Stimulated activated CD8-positive, alpha-beta memory T cell treated with anti-CD3 and anti-CD28 coated beads, Interleukin-2, amount 100 ng/mL, for 48 hours (primary cell): Measurements from ENCODE around the gene GRID1.

Experiments used
- DNase-seq, 2 donors: peaks; one replicate each; pipeline ENCODE4 v3.0.0-alpha.2; 2020; ENCODE audit warnings: low read depth in 2 of 2

The GRID1 gene

DNA sequence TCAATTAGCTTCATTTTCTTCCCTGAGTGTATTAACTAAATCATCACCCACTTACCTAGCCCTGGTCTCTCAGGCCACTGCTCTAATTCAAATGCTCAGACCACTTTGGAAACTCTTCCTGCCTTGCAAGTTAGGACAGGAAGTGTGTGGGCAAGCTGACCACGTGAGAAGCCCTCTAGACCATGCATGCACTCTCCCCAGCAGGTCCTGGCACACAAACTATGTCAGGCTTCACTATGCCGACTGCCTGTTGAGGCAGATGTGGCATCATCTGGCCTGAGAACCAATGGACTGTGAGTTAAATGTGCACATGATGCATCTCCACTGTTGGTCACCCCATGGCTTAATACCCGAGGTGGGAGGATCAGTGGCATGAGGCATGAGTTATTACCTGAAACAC, 439.6 kb downstream of the GRID1 start:
- DNase-seq: no peak

DNA sequence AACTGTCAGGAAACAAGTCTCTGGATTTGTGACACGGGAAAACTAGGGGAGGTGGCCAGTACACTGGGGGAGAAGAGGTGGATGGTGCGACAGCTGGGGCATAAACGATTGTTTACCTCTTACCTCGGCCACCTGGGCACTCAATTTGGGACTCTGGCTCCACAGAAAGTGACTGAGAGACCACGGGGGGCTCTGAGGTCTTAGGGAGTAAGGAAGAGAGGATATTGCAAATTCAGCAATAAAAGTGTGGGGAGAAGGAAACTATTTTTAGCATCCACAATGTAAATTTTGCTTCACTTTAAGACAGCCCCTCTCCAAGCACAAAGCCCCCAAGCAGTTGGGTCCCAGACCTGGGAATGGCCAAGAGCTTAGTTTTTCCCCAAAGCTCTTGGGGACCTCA, 440.5 kb downstream of the GRID1 start:
- DNase-seq: no peak

DNA sequence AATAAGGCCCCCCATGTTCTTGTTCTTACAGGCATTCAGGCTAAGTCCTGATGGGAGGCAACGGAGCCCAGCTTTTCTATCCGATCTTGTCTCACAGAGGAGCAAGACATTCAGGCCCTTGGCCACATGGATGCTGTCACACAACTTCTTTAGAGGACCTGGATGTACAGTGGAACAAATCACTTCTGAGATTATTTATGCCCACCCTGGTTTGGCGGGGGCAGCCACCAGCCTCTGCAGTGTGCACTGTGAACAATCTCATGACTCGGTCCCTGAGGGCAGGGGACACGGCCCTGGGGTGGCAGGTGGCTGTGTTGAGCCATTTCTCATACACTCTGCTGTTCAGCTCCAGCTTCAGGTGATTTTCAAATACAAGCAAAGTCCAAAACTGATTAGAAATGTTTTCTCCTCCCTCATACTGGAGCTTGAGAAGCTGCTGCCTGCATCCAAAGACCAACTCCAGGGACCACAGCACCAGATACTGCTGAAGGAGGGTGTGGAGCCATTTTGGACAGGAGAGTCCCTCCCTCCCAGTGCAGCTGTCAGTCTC, 441.3 kb downstream of the GRID1 start:
- DNase-seq: no peak

DNA sequence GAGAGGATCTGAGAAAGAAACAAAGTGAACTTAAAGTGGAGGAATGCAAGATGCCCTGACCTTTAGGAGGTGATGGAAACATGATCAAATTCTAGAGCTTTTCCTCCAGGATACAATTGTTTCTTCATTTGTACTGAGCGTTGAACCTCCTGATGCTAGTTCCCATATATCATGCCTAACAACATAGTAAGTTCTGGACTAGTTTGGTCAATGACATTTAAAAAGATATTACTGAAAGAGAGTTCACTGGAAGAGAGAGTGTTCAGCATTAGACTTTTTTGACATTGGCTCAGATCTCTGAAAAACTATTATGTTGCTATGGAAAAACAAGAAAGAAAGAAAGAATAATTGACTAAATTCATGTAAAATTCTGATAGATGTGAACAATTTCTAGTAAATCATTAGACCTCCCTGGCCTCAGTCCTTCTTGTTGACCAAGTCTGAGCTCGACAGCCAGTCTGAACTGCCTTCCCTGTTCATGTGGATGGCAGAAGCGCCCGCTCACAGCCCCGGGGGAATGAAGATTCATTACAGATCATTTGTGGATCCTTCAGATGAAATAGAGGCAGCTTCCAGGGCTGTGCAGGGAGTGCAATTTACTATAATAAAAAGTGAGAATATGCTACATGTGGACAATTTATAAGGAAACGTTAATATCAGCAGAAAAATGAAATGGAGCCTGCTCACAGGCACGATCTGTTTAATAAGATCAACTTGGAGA, 442.1 kb downstream of the GRID1 start:
- no peak for DNase-seq

DNA sequence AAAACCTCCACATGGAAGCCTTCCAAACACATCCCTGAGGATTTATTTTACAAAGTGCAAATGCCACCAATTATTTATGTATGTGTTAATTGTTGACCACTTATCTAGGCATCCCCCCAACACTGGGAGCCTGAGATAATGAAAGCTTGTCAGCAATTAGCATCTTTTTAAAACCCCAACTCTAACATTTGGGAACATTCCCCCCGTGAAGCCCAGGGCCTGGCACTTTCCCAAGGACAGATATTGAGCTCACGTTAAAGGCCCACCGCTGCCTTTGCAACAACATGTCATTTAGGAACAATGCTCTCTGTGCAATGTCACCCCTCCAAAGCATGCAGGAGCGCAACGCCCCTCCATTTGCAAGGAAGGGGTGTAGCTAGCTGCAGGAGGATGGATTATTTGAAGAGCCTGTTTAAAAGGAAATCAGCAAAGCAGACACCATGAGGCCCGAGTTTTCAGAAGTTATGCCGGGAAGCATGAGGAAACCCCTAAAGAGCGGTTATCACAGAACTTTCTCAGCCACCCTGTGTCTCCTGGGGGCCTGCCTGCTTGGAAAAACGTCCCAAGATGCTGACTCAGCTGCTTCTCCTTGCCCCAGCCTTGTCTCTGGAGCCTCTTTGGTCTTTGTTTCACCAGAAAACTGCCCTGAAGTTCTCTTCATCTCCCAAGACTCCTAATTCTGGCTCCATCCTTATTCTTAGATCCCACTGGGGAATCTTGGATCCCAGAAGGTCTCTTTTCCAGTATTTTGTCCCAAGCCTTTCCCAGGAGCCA, 444.1 kb downstream of the GRID1 start:
- no peak for DNase-seq

DNA sequence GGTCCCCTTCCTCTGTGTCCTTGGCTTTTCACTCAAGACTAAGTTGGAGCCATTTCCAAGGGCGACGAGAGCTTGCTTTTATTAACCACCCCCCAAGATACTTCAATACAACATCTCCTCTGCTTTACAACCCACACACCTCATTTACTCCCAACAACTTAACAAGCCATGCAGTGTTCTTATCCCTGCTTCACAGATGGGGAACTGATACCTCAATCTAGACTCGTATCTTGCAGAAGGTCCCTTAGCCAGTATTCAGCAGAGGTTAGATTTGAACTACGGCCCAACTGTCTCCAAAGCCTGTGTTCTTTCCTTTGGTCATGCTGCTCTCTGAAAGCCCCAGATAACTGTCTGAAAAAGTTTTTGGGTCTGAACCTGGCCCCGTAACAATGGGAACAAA, 444.8 kb downstream of the GRID1 start:
- no peak for DNase-seq

DNA sequence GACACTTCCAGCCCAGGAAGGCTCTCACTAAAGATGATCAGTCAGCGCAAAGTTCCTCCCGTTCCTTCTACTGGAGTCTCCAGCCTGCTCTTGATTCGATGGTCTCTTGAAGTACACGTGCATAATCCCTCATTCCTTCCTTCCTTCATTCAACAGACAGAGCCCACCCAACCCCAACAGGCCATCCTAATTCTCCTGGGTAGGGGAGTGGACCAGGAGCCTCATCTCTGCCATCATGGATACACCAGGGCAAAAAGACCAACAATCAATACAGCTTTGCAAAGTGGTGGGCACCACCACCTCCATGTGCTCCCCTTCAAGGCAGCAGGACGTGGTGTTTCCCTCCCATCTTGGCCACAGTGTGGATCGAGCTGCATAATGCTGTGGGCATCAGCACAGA, 446.3 kb downstream of the GRID1 start:
- no peak for DNase-seq

DNA sequence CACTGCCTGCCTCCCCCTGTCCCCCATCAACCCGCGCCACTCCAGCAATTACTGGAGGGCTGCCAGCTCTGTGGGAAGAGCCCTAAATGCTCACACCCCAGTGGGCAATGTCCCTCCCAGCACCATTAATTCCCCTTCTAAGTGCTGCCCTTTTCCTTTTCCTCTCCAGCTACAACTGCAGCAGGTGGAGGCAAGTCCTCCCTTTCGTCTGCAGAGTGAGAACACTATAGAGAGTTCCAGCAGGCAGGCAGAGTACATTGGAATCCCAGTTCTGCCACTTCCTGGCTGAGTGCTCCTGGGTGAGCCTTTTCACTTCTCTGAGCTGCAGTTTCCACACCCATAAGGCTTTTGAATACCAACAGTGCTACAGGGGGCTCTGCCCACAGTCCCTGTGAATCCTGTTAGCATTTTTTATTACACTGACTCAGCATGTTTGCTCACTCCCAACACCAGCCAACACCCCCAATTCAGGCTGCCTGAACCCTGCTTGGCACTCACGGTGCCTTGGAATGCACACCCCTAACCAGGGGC, 447.0 kb downstream of the GRID1 start:
- DNase-seq: no peak

DNA sequence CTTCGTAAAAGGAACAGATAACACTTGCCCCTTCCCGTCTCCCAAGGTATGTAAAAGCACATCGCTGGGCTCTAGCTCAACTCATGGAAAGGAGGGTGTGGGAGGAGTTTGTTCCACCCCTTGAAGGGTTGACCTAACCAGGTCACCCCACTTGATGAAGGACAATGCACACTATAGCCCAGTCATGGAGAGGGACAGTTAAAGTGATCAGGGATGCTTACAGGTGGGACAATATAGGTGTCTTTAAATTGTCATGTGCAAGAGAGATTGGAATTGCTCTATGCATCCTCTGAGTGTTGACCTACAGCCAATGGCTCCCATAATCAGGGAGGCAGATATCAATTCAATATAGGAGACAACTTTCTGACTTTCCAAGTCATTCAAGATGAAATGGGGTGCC, 448.2 kb downstream of the GRID1 start:
- no peak for DNase-seq

DNA sequence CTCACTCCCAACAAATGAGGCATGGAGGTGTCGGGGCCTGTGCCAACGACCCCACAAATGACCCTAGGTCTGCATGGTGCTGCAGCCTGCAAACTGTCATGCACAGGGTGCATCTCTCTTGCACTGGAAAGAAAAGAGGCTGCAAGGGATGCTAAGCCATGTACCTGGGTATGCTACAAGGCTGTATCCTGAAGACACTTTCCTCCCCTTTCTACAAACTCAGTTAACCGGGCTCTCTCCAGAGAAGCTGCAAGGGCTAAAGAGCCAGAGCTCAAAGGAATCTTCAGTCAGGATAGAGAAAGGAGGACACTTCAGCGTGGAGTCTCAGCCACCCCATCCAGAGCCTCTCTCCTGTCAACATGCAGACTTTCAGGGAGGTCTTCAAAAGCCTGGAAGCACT, 449.0 kb downstream of the GRID1 start:
- DNase-seq: no peak

DNA sequence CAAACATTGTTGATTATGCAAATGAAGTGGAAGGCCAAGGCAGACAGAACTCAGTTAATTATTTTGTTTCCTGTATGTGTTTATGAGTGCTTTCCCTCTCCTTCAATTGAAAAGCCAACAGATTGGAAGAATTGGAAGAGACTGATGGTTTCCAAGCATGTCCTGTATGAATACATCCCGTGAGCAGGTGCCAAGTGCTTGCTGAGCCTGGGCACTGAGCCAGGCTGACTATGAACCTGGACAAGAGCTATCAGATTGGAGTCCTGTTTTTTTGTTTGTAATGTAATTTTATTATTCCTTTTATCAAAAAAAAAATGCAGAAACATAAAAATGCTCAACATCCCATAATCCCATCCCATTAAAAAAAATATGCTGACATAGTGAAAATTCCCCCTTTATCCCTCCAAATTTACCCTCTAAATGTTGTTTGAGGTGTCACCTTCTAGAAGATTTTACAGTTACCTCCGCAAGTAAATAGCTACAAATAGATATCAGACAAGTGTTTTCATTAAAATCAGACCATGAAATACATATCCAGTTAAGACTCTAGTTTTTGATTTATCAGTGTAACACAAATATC, 449.5 kb downstream of the GRID1 start:
- no peak for DNase-seq

DNA sequence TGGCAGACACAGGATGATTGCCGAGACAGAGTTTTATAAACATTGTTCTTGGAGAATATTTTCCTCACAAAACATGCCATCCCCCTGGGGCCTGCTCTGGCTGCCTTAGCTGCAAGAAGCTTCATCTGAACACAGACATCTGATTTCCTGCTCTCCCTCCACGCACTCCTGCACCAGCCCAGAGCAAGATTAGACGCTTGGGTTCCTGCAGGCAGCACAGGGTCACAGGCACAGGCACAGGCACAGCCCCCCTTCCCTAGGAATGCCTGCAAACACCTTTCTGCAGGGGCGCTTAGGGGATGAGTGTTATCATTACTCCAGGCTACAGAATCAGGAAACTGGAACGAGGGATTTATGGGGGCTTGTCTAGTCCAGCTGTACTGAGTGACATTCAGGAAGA, 450.3 kb downstream of the GRID1 start:
- DNase-seq: no peak

DNA sequence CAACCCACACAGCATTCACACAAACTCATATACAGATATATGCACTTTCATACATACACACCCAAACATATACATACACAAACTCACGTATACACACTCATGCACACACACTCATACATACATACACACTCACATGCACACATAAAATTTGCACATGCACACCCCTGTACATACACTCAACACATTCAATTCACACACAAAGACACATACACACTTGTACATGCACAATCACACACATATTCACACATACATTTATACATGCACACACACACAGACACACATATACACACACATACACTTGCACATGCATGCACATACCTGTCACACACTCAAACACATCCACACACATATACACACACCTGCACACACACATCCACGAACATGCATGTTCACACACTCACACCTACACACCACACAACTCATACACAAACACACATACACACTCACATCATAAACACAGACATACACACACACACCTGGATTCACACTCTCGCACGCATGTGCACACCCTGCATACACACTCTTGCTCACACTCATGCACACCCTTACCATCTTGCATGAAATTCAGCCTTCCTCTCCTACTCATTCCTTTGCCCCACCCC, 451.2 kb downstream of the GRID1 start:
- no peak for DNase-seq

DNA sequence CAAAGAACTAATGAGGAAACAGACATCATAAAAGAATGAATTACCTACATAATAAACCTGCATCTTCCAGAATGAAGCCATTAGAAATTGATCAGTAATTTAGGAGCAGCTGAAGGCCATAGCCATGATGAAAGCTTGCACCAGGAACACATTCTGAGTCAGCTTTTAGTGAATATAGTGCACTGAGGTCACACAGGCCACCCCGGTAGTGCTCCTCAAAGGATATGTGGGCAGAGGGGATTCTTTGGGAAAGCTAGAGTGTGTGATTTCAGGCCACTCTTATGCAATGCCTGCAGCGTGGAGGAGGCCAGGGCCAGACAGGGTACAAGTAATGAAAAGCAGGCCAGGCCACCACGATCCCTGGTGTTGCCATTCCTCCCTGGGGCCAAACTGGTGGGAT, 451.9 kb downstream of the GRID1 start:
- DNase-seq: no peak

DNA sequence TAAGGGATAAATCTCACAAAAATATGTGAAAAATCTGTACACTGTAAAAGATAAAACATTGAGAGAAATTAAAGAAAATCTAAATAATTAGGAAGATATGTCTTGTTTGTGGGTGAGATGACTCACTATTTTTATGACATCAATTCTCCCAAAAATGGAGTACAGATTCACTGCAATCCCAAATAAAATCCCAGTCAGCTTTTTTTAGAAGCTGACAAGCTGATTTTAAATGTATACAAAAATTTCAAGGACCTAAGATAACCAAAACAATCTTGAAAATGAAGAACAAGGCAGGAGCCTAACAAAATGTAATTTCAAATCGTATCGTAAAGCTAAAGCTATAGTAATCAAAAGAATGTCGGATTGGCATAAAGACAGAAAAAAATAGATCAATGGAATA, 458.1 kb downstream of the GRID1 start:
- no peak for DNase-seq

DNA sequence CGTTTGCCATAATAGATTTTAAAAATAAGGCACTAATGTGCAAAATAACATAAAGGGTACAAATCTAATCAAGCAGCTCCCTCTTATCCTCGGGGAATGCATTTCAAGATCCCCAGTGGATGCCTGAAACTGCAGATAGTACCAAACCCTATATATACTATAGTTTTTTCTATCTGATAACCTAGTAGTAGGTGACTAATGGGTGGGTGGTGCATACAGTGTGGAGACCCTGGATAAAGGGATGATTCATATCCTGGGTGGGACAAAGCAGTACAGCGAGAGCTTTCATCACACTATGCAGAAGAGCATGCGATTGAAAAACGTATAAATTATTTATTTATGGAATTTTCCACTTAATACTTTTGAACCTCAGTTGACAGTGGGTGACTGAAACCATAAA, 464.5 kb downstream of the GRID1 start:
- DNase-seq: no peak

DNA sequence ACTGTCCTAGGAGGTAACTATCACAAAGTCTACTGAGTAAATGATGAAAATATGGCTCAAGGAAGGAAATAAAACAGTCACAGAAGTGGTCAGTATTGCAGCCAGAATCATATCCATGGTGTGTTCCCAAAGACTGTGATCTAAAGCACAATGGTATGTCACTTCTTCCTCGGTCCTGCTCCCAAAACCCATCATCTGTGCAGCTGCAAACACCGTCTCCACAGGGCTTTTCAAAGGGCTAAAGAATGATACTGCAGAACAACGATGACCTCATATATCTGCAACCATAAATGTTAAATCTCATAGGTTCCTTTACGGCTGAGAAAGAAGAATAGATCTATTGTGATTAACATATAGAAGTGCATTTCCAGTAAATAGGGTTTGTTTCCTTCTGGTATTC, 465.0 kb downstream of the GRID1 start:
- no peak for DNase-seq

DNA sequence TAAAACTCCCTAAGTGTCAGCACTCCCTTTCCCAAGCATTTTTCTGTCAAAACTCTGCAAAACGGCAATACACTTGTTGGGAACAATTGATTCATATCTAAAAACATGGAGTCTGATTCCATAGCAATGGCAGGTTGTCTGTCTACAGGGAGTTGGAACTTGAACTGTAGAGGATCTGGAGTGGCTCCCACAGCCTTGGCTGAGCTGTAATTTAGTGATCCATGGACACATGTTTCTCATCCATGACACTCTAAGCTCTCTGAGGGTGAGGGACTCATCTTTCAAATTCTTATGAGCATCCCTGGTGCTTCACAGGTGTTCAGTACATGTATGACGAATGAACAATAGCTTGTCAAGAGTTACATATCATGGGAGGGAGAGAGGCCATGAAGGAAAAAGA, 466.1 kb downstream of the GRID1 start:
- DNase-seq: no peak

DNA sequence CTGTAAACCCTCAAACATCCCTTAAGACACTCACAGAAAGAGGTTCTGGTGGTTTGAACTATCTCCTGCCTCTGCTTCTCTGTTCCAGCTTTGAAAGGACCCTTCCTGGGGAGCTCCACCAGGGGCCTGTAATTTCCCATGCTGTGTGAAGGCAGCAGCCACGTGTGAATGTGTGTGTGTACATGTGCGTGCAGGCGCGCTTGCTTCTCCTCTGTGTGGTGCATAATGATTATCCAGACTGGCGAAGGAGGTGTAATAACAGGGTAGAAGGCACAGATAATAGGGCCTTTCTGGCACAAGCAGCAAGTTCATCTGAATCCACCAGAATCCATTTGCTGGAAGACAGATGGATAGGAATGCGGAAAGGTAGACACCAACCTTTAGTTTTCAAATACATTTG, 466.5 kb downstream of the GRID1 start:
- DNase-seq: no peak

DNA sequence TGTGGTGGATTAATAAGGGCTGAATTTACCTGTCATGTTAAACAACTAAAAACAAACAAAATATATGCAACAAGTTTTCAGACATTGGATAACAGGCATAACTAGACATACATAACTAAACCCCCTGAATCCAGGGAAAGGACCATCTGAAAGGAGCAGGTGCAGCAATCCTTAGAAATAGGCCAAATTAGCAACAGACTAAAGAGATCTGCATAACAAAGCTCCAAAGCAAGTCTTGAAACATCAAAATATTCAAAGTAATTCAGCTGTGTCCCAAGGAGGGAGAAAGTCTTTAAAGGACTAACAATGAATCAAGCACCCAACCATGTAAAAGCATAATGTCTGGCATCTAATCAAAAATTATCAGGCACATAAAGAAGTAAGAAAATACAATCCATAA, 475.1 kb downstream of the GRID1 start:
- no peak for DNase-seq

DNA sequence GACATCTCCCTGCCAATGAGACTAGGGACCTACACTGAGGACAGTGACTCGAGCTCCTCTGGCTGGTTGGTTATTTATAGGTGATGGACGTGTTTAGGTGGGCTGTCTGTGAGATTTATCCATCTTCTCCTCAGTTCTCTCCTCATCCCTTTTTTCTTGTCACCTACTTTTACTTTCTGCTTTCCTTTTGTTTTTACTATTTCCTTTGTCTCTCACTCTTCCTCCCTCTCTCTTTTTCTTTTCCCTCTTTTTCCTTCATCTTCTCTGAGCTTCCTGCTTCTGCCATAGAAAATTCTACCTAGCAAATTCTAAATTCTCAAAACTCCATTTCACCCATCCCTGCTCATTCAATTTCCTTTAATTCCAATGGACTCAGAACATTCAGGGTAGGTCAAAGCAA, 478.0 kb downstream of the GRID1 start:
- no peak for DNase-seq

DNA sequence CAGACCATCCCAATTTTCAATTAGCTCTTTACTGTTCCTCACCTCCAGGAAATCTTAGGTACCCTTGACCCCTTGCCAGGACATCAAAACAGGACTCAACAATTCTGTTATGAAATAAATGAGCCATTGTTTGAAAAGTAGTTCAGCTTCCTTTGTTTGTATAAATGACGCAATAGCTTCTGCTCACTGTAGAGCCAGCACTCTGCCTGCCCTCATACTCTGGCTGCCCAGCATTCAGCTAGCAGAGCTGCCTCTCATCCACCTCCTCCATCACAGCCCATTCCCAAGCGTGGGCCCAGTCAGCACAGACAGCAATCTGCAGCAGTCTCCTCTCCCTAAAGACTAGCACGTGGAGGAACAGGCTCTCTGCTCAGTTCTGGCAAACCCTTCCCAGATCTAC, 478.6 kb downstream of the GRID1 start:
- DNase-seq: no peak
